Body of pancreas (tissue), 4 donors: ENCODE results near the gene BDNF.

ENCODE experiments used
- CTCF ChIP-seq, 7 experiments: fragments of 450-650 bp in 4 of 7; fragments of 200-600 bp in 3 of 7; sonication (generic) in 3 of 7; IDR thresholded peaks; one replicate each; pipeline ENCODE4 v1.5.1; 2016 to 2019; ENCODE audit warnings: antibody characterized with exemption in 7 of 7
- POLR2A ChIP-seq, 3 donors: fragments of 450-650 bp; IDR thresholded peaks; one replicate each; pipeline ENCODE4 v1.6.1; 2016; ENCODE audit warnings: antibody characterized with exemption in 3 of 3, mild to moderate bottlenecking in 2 of 3

- TF ChIP-seq POLR2A (IDR thresholded peaks at IDR 0.05) (no peak), CTCF (IDR thresholded peaks at IDR 0.05) (no peak)
Observed at GRCh38 chr11:27723687-27724086, 23.4 kb upstream of the BDNF start.
